ENCODE data around the gene CHMP2A.
"Not testable (repeated sequence)": the region's sequence is repeated elsewhere in the genome, so short reads cannot be mapped to it uniquely, and the experiment has no call there.

The CHMP2A gene

GRCh38 chr19:58581227-58582141, 26.6 kb upstream of the CHMP2A start:
- POLR2A ChIA-PET (ENCODE audit: low non-redundant PET): no interaction called here
- CTCF ChIA-PET: no interaction called here
- peak; percentile 68 for TF ChIP-seq CTCF (conservative IDR thresholded peaks at IDR 0.05; ENCODE audit: low read depth)
- DNase-seq (ENCODE audit: low spot score): no peak
- peak overlapping the region; percentile 31 for H3K27ac ChIP-seq

DNA sequence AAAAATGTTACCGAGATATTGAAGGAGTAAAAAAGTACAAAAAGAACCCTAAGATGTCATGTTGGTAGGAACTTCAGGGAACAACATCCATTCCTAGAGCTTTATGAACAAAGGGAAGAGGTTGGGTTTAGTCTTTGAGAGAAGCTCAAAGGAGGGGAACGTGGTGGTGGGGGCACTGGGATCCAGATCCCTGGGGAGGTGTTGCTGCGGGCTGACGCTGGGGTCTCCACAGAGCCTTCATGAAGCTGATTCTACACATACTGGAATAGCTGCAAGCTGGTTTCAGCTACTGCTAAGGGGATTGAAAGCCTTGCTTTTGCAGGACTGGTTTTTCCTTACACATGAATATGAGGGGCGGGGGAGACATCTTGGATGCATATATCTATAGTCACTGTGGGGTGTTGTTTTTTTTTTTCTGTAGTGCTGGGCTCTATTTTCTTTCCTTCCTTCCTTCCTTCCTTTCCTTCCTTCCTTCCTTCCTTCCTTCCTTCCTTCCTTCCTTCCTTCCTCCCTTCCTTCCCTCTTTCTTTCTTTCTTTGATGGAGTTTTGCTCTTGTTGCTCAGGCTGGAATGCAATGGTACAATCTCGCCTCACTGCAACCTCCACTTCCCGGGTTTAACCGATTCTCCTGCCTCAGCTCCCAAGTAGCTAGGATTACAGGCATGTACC, 24.7 kb upstream of the CHMP2A start:
- no peak overlapping the region for H3K27ac ChIP-seq
- DNase-seq (ENCODE audit: low spot score): no peak
- CTCF ChIA-PET: interaction anchor here (0.5 to 0.8 kb wide), 2 partner anchors 60 to 118 kb away, joined by 3 read pairs; partner anchors contain the start of gene ZBTB45
- POLR2A ChIA-PET (ENCODE audit: low non-redundant PET): no interaction called here
- no peak for TF ChIP-seq CTCF (conservative IDR thresholded peaks at IDR 0.05; ENCODE audit: low read depth)

GRCh38 chr19:58578012-58578925, 23.4 kb upstream of the CHMP2A start:
- ChIA-PET CTCF (interaction anchor here (0.6 kb wide), 1 partner anchor 44 kb away, joined by 3 read pairs; no protein-coding TSS in a partner anchor), POLR2A (ENCODE audit: low non-redundant PET) (no interaction called here)
- DNase-seq (ENCODE audit: low spot score): no peak
- TF ChIP-seq CTCF (conservative IDR thresholded peaks at IDR 0.05; ENCODE audit: low read depth): no peak
- 0 out of 2 replicates have a peak overlapping the region, but pooled peaks have one; percentile 13 for H3K27ac ChIP-seq

GRCh38 chr19:58577581-58577980, 22.7 kb upstream of the CHMP2A start:
- POLR2A ChIA-PET (ENCODE audit: low non-redundant PET); CTCF ChIA-PET: not testable (repeated sequence)

GRCh38 chr19:58575183-58576041, 20.5 kb upstream of the CHMP2A start:
- DNase-seq (ENCODE audit: low spot score): peak; percentile 83
- ChIA-PET POLR2A (ENCODE audit: low non-redundant PET) (interaction anchor here (0.6 to 1.0 kb wide), 2 partner anchors 13 to 51 kb away, joined by 3 to 5 read pairs; no protein-coding TSS in a partner anchor), CTCF (interaction anchor here (1.1 kb wide), 1 partner anchor 9 kb away, joined by 3 read pairs; no protein-coding TSS in a partner anchor)
- no peak for TF ChIP-seq CTCF (conservative IDR thresholded peaks at IDR 0.05; ENCODE audit: low read depth)
- peak overlapping the region; percentile 94 for H3K27ac ChIP-seq

More at GRCh38 chr19:58577581-58577980, 22.7 kb upstream of the CHMP2A start:
- H3K27ac ChIP-seq: 0 out of 2 replicates have a peak overlapping the region, but pooled peaks have one; percentile 94
- DNase-seq (ENCODE audit: low spot score): not testable (repeated sequence)

GRCh38 chr19:58573658-58574164, 18.8 kb upstream of the CHMP2A start:
- H3K27ac ChIP-seq: peak overlapping the region; percentile 96
- TF ChIP-seq CTCF (conservative IDR thresholded peaks at IDR 0.05; ENCODE audit: low read depth): no peak
- CTCF ChIA-PET: no interaction called here
- POLR2A ChIA-PET (ENCODE audit: low non-redundant PET): no interaction called here
- no peak for DNase-seq (ENCODE audit: low spot score)

Data from RWPE1 (cell line).